CD4-positive, CD25-positive, alpha-beta regulatory T cell (primary cell): Measurements from ENCODE around the gene PARVA. TPM values are rescaled to one million over a fixed set of nuclear protein-coding genes. Genes with fewer than 3 reads are reported as not detected.

Experiments used
- ATAC-seq, 2 donors: fragments of 150-1000 bp; cut with Tn5 transposase; one replicate each; pipeline ENCODE4 v1.10.0; 2021; ENCODE audit warnings: low read depth in 2 of 2, moderate number of reproducible peaks in 2 of 2, moderate library complexity in 1 of 2
- DNase-seq, 3 donors: peaks; one replicate each; pipeline versions ENCODE4 v3.0.0 to v3.0.0-alpha.2; 2012 to 2022; ENCODE audit warnings: mixed read lengths in 1 of 3
- H3K27ac ChIP-seq: one replicate; pipeline ENCODE4 v1.7.0; 2013; ENCODE audit warnings: mild to moderate bottlenecking, low read length; ENCODE audit not compliant: insufficient read depth, poor library complexity, severe bottlenecking
- H3K27me3 ChIP-seq: one replicate; pipeline ENCODE4 v1.7.0; 2013; ENCODE audit warnings: low read length; ENCODE audit not compliant: control insufficient read depth, insufficient read depth
- H3K36me3 ChIP-seq: one replicate; pipeline ENCODE4 v1.7.0; 2013; ENCODE audit warnings: mild to moderate bottlenecking, low read length, moderate library complexity; ENCODE audit not compliant: control insufficient read depth, insufficient read depth
- H3K4me1 ChIP-seq: 2 replicates; pipeline ENCODE4 v1.7.0; 2013; ENCODE audit warnings: mild to moderate bottlenecking, low read length; ENCODE audit not compliant: insufficient read depth, control insufficient read depth, poor library complexity, severe bottlenecking
- H3K4me3 ChIP-seq: one replicate; pipeline ENCODE4 v1.7.0; 2013; ENCODE audit warnings: low read depth, mild to moderate bottlenecking, low read length, moderate library complexity
- H3K9me3 ChIP-seq, 2 experiments: 1 replicate in 1 of 2; 2 replicates in 1 of 2; pipeline ENCODE4 v1.7.0; 2013; ENCODE audit warnings: low read length in 2 of 2, mild to moderate bottlenecking in 1 of 2, moderate library complexity in 1 of 2; ENCODE audit not compliant: control insufficient read depth in 2 of 2
- H3K27ac Mint-ChIP-seq, 3 donors: one replicate each; pipeline ENCODE4 v1.8.0; 2020 to 2022; ENCODE audit warnings: mild to moderate bottlenecking in 3 of 3, mixed read lengths in 3 of 3, moderate library complexity in 2 of 3
- H3K27me3 Mint-ChIP-seq: one replicate; pipeline ENCODE4 v1.8.0; 2022; ENCODE audit warnings: mild to moderate bottlenecking, mixed read lengths
- H3K36me3 Mint-ChIP-seq: one replicate; pipeline ENCODE4 v1.8.0; 2020; ENCODE audit warnings: mixed read lengths
- H3K4me1 Mint-ChIP-seq, 4 donors: one replicate each; pipeline ENCODE4 v1.8.0; 2020 to 2022; ENCODE audit warnings: mixed read lengths in 4 of 4, mild to moderate bottlenecking in 1 of 4
- H3K4me3 Mint-ChIP-seq, 4 donors: one replicate each; pipeline ENCODE4 v1.8.0; 2020 to 2022; ENCODE audit warnings: mild to moderate bottlenecking in 4 of 4, mixed read lengths in 4 of 4, moderate library complexity in 3 of 4
- H3K9me3 Mint-ChIP-seq, 7 donors: one replicate each; pipeline ENCODE4 v1.8.0; 2020 to 2022; ENCODE audit warnings: mixed read lengths in 7 of 7, mild to moderate bottlenecking in 3 of 7, moderate library complexity in 2 of 7
- polyA plus RNA-seq, 4 donors: library from polyadenylated mRNA; unstranded; fragments of 300-500 nt; fragmentation: Illumina TruSeq; gene quantifications; one replicate each; pipeline ENCODE4 v1.2.3, GENCODE V29; 2021
- total RNA-seq: library from RNA; stranded (reverse); gene quantifications from one replicate; pipeline ENCODE4 v1.2.3, GENCODE V29; 2022

PARVA gene
- total and polyA plus RNA-seq, 5 donors from 2014 or later: 0.09 to 0.31 (median 0.24) TPM; not detected in 1

- no peak for ATAC-seq
- Histone ChIP-seq H3K27me3 (no peaks in the 10 kb centered on the region), H3K36me3 (no peaks in the 10 kb centered on the region), H3K4me3 (no peak overlapping the region), H3K4me1 (peaks cover 2% of the 10 kb centered on the region), H3K9me3 (no peaks in the 10 kb centered on the region), H3K27ac (no peak overlapping the region)
- Mint-ChIP-seq H3K4me3 (no peak overlapping the region), H3K36me3 (no peaks in the 10 kb centered on the region), H3K9me3 (peaks cover 0 to 3% (median 0%) of the 10 kb centered on the region in 7 donors), H3K27me3 (peaks cover 20% of the 10 kb centered on the region), H3K4me1 (peaks cover 5 to 20% (median 8%) of the 10 kb centered on the region in 4 donors), H3K27ac (no peak overlapping the region)
- no peak for DNase-seq
Observed at GRCh38 chr11:12399355-12399754, 22.0 kb downstream of the PARVA start.

- peaks cover 0 to 2% (median 0%) of the 10 kb centered on the region in 7 donors for H3K9me3 Mint-ChIP-seq
- no peaks in the 10 kb centered on the region for H3K36me3 ChIP-seq
- no peaks in the 10 kb centered on the region for H3K9me3 ChIP-seq
- H3K4me3 ChIP-seq: no peak overlapping the region
- H3K36me3 Mint-ChIP-seq: no peaks in the 10 kb centered on the region
- H3K27me3 Mint-ChIP-seq: peaks cover 15% of the 10 kb centered on the region
- H3K4me1 ChIP-seq: peaks cover under 1% of the 10 kb centered on the region
- no peak overlapping the region for H3K27ac ChIP-seq
- H3K4me1 Mint-ChIP-seq: peaks cover under 1 to 12% (median 3%) of the 10 kb centered on the region in 4 donors
- H3K4me3 Mint-ChIP-seq: no peak overlapping the region
- no peak overlapping the region for H3K27ac Mint-ChIP-seq
- no peaks in the 10 kb centered on the region for H3K27me3 ChIP-seq
- no peak for ATAC-seq
- no peak for DNase-seq
Observed at GRCh38 chr11:12402025-12402424, 24.7 kb downstream of the PARVA start.

GRCh38 chr11:12402691-12403120, 25.3 kb downstream of the PARVA start:
- Histone ChIP-seq H3K27me3 (no peaks in the 10 kb centered on the region), H3K36me3 (no peaks in the 10 kb centered on the region), H3K4me1 (no peaks in the 10 kb centered on the region), H3K4me3 (no peak overlapping the region), H3K27ac (no peak overlapping the region), H3K9me3 (no peaks in the 10 kb centered on the region)
- H3K4me1 Mint-ChIP-seq: peaks cover 0 to 6% (median 1%) of the 10 kb centered on the region in 4 donors
- H3K9me3 Mint-ChIP-seq: peaks cover 0 to 2% (median 0%) of the 10 kb centered on the region in 7 donors
- H3K27ac Mint-ChIP-seq: no peak overlapping the region
- no peak overlapping the region for H3K4me3 Mint-ChIP-seq
- peaks cover 3% of the 10 kb centered on the region for H3K36me3 Mint-ChIP-seq
- DNase-seq (no peak), ATAC-seq (no peak)
- H3K27me3 Mint-ChIP-seq: peaks cover 14% of the 10 kb centered on the region

GRCh38 chr11:12403122-12403996, 26.0 kb downstream of the PARVA start:
- peaks cover 14% of the 10 kb centered on the region for H3K27me3 Mint-ChIP-seq
- DNase-seq: no peak
- peaks cover 0 to 2% (median 0%) of the 10 kb centered on the region in 7 donors for H3K9me3 Mint-ChIP-seq
- peaks cover 0 to 3% (median 0%) of the 10 kb centered on the region in 4 donors for H3K4me1 Mint-ChIP-seq
- H3K4me1 ChIP-seq: no peaks in the 10 kb centered on the region
- no peak overlapping the region for H3K4me3 ChIP-seq
- no peak overlapping the region for H3K27ac Mint-ChIP-seq
- no peaks in the 10 kb centered on the region for H3K9me3 ChIP-seq
- ATAC-seq: no peak
- H3K27me3 ChIP-seq: no peaks in the 10 kb centered on the region
- peaks cover 3% of the 10 kb centered on the region for H3K36me3 Mint-ChIP-seq
- no peaks in the 10 kb centered on the region for H3K36me3 ChIP-seq
- H3K4me3 Mint-ChIP-seq: no peak overlapping the region
- no peak overlapping the region for H3K27ac ChIP-seq

GRCh38 chr11:12403997-12404350, 26.6 kb downstream of the PARVA start:
- DNase-seq (no peak), ATAC-seq (no peak)
- H3K36me3 ChIP-seq: no peaks in the 10 kb centered on the region
- H3K27me3 Mint-ChIP-seq: peaks cover 14% of the 10 kb centered on the region
- no peak overlapping the region for H3K27ac ChIP-seq
- H3K4me3 ChIP-seq: no peak overlapping the region
- H3K9me3 Mint-ChIP-seq: no peaks in the 10 kb centered on the region
- no peak overlapping the region for H3K27ac Mint-ChIP-seq
- peaks cover 0 to 3% (median 0%) of the 10 kb centered on the region in 4 donors for H3K4me1 Mint-ChIP-seq
- H3K9me3 ChIP-seq: no peaks in the 10 kb centered on the region
- H3K4me1 ChIP-seq: no peaks in the 10 kb centered on the region
- no peak overlapping the region for H3K4me3 Mint-ChIP-seq
- H3K36me3 Mint-ChIP-seq: peaks cover 3% of the 10 kb centered on the region
- no peaks in the 10 kb centered on the region for H3K27me3 ChIP-seq

GRCh38 chr11:12404436-12404835, 27.1 kb downstream of the PARVA start:
- Mint-ChIP-seq H3K9me3 (no peaks in the 10 kb centered on the region), H3K36me3 (peaks cover 3% of the 10 kb centered on the region)

GRCh38 chr11:12408156-12408770, 30.9 kb downstream of the PARVA start:
- no peak for DNase-seq
- Mint-ChIP-seq H3K9me3 (no peaks in the 10 kb centered on the region), H3K27me3 (peaks cover 4% of the 10 kb centered on the region)

More at GRCh38 chr11:12404436-12404835, 27.1 kb downstream of the PARVA start:
- H3K4me3 ChIP-seq: no peak overlapping the region
- ATAC-seq (no peak), DNase-seq (no peak)
- H3K4me1 Mint-ChIP-seq: peaks cover 0 to 3% (median 0%) of the 10 kb centered on the region in 4 donors
- H3K36me3 ChIP-seq: no peaks in the 10 kb centered on the region
- no peak overlapping the region for H3K27ac Mint-ChIP-seq
- H3K27ac ChIP-seq: no peak overlapping the region
- H3K4me3 Mint-ChIP-seq: no peak overlapping the region
- H3K9me3 ChIP-seq: no peaks in the 10 kb centered on the region
- peaks cover 14% of the 10 kb centered on the region for H3K27me3 Mint-ChIP-seq
- H3K4me1 ChIP-seq: no peaks in the 10 kb centered on the region
- no peaks in the 10 kb centered on the region for H3K27me3 ChIP-seq

More at GRCh38 chr11:12408156-12408770, 30.9 kb downstream of the PARVA start:
- Histone ChIP-seq H3K9me3 (no peaks in the 10 kb centered on the region), H3K27ac (no peak overlapping the region), H3K27me3 (peaks cover 2% of the 10 kb centered on the region), H3K4me3 (no peak overlapping the region), H3K4me1 (no peaks in the 10 kb centered on the region), H3K36me3 (no peaks in the 10 kb centered on the region)
- Mint-ChIP-seq H3K4me1 (no peaks in the 10 kb centered on the region), H3K36me3 (peaks cover 3% of the 10 kb centered on the region), H3K27ac (peak overlapping the region in 1 of 3 donors; percentile 45), H3K4me3 (no peak overlapping the region)
- no peak for ATAC-seq
